ENCODE measurements around the gene PLSCR4. TPM values are rescaled to one million over a fixed set of nuclear protein-coding genes. Genes with fewer than 3 reads are reported as not detected.

PLSCR4 gene
- total and polyA plus RNA-seq, 8 donors, result 39.7 to 71.1 (median 58.1) TPM

- ATAC-seq, result no peak
- intact Hi-C loops (cut with DNase I), result no loop called here
- H3K27ac ChIP-seq, result no peak overlapping the region
Observed at GRCh38 chr3:146154995-146155394, 95.9 kb downstream of the PLSCR4 start.

GRCh38 chr3:146154316-146154715, 96.6 kb downstream of the PLSCR4 start:
- intact Hi-C loops (cut with DNase I), result no loop called here
- TF ChIP-seq CTCF (IDR thresholded peaks at IDR 0.05), result no peak
- Histone ChIP-seq H3K27me3 (peaks cover 0 to under 1% of the 10 kb centered on the region in 2 donors), H3K4me1 (peaks cover 3 to 20% of the 10 kb centered on the region in 2 donors), H3K36me3 (no peaks in the 10 kb centered on the region), H3K27ac (no peak overlapping the region), H3K9me3 (no peaks in the 10 kb centered on the region), H3K4me3 (no peak overlapping the region)
- ATAC-seq (no peak), DNase-seq (no peak)

More at GRCh38 chr3:146154995-146155394, 95.9 kb downstream of the PLSCR4 start:
- Histone ChIP-seq H3K4me3 (no peak overlapping the region), H3K36me3 (no peaks in the 10 kb centered on the region), H3K4me1 (peaks cover 3 to 20% of the 10 kb centered on the region in 2 donors), H3K27me3 (peaks cover 0 to 8% of the 10 kb centered on the region in 2 donors), H3K9me3 (no peaks in the 10 kb centered on the region)
- TF ChIP-seq CTCF (IDR thresholded peaks at IDR 0.05), result no peak
- DNase-seq, result no peak

- ATAC-seq (no peak), DNase-seq (no peak)
- intact Hi-C loops (cut with DNase I), result no loop called here
- TF ChIP-seq CTCF (IDR thresholded peaks at IDR 0.05), result no peak
- no peaks in the 10 kb centered on the region for H3K27me3 ChIP-seq
- H3K27ac ChIP-seq, result no peak overlapping the region
- H3K4me3 ChIP-seq, result no peak overlapping the region
- no peaks in the 10 kb centered on the region for H3K9me3 ChIP-seq
- H3K4me1 ChIP-seq, result peaks cover 3 to 20% of the 10 kb centered on the region in 2 donors
- no peaks in the 10 kb centered on the region for H3K36me3 ChIP-seq
Observed at GRCh38 chr3:146153429-146153828, 97.5 kb downstream of the PLSCR4 start.

GRCh38 chr3:146152834-146153233, 98.1 kb downstream of the PLSCR4 start:
- TF ChIP-seq CTCF (IDR thresholded peaks at IDR 0.05), result no peak
- DNase-seq (no peak), ATAC-seq (no peak)
- Histone ChIP-seq H3K9me3 (no peaks in the 10 kb centered on the region), H3K4me1 (peaks cover 3 to 20% of the 10 kb centered on the region in 2 donors), H3K4me3 (no peak overlapping the region), H3K36me3 (no peaks in the 10 kb centered on the region), H3K27me3 (no peaks in the 10 kb centered on the region), H3K27ac (no peak overlapping the region)
- intact Hi-C loops (cut with DNase I), result no loop called here

GRCh38 chr3:146148468-146148931, 102.4 kb downstream of the PLSCR4 start:
- DNase-seq, result peak in 1 of 4 donors; percentile 45

More at GRCh38 chr3:146148468-146148931, 102.4 kb downstream of the PLSCR4 start:
- no peaks in the 10 kb centered on the region for H3K36me3 ChIP-seq
- H3K27me3 ChIP-seq, result no peaks in the 10 kb centered on the region
- H3K4me3 ChIP-seq, result no peak overlapping the region
- no peaks in the 10 kb centered on the region for H3K9me3 ChIP-seq
- TF ChIP-seq CTCF (IDR thresholded peaks at IDR 0.05), result no peak
- H3K27ac ChIP-seq, result no peak overlapping the region
- intact Hi-C loops (cut with DNase I), result no loop called here
- peak; percentile 50 for ATAC-seq
- H3K4me1 ChIP-seq, result no peaks in the 10 kb centered on the region

Data from left lung (tissue), 10 donors.